GM23248 (cell line): ENCODE results near the gene CALML6.

Source experiments
- EZH2 ChIP-seq: fragments of 200-600 bp; sonication (generic); IDR thresholded peaks from 2 replicates; pipeline ENCODE4 v1.6.1; 2018; ENCODE audit warnings: antibody characterized with exemption, mild to moderate bottlenecking; ENCODE audit not compliant: insufficient read depth, poor library complexity, severe bottlenecking
- EZH2phosphoT487 ChIP-seq: fragments of 200-600 bp; sonication (generic); IDR thresholded peaks from 2 replicates; pipeline ENCODE4 v1.6.1; 2018; ENCODE audit warnings: antibody characterized with exemption, moderate library complexity, mild to moderate bottlenecking, low read depth; ENCODE audit not compliant: insufficient read depth

DNA sequence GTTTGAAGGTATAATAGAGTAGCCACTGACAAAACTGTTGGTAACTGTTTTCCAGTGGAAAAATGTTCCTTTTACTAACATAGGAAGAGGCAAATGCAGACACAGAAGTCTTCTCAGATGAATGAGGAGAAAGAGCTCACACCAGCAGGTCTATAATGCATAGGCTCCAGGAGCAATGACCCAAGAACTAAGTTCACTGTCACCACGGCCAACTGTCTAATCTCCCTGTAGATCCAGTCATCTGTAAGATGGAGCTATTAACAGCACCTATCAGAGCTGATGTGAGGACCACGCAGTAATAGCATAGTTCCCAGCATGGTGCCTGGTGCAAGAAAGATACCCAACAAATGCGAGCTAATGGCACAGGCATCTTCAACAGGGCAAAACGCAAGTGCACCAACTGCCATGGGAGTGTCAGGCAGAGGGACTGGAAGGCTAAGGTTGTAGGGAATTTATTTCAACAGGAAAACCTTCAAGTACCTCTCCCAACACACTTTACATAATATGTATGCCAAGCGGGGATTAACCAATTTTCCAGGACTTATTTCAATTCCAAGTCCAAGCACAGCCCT is 37.1 kb upstream of the CALML6 start:
- no peak for TF ChIP-seq EZH2
- TF ChIP-seq EZH2phosphoT487 = no peak
